Mucosa of descending colon (tissue), 3 donors: ENCODE measurements around the gene MAGI2. TPM values are rescaled to one million over a fixed set of nuclear protein-coding genes. Genes with fewer than 3 reads are reported as not detected.

Experiments
- ATAC-seq: fragments of 200-7000 bp; cut with Tn5 transposase; one replicate; pipeline ENCODE4 v1.9.1; 2020; ENCODE audit warnings: mild to moderate bottlenecking, moderate library complexity
- DNase-seq, 3 donors: peaks; one replicate each; pipeline ENCODE4 v3.0.0-alpha.2; 2020
- H3K36me3 ChIP-seq: fragments of 200-600 bp; one replicate; pipeline ENCODE4 v1.8.0; 2021; ENCODE audit warnings: low read depth, mild to moderate bottlenecking
- H3K4me1 ChIP-seq: fragments of 200-600 bp; one replicate; pipeline ENCODE4 v1.8.0; 2021; ENCODE audit warnings: low read depth, mild to moderate bottlenecking
- H3K4me3 ChIP-seq: fragments of 200-600 bp; one replicate; pipeline ENCODE4 v1.8.0; 2021; ENCODE audit warnings: mild to moderate bottlenecking
- H3K9me3 ChIP-seq: fragments of 200-600 bp; one replicate; pipeline ENCODE4 v1.8.0; 2021; ENCODE audit warnings: mild to moderate bottlenecking
- intact Hi-C, 2 donors: fragments of 100-400 bp; cut with DNase I in 1 of 2; cut with micrococcal nuclease in 1 of 2; formaldehyde crosslinking; loops; one replicate each; pipeline versions ENCODE4 v1.11.0 to v1.11.1; 2022; cut with DNase I, micrococcal nuclease
- total RNA-seq, 3 donors: library from RNA; stranded (reverse); fragmentation: NEBNext Ultra II Directional in 2 of 3; extraction: Animal tissue kit (Norgen Biotek cat#: 25700) in 2 of 3; gene quantifications; one replicate each; pipeline versions ENCODE4 v1.2.1 to v1.2.4, GENCODE V29; 2021 to 2023
- TF ChIP-seq, protein P1 (sequence below): fragments of 200-600 bp; IDR thresholded peaks from one replicate; pipeline ENCODE4 v1.8.0; 2022; ENCODE audit warnings: antibody characterized with exemption, mild to moderate bottlenecking
- donor health status: DM: no; HTN: no; CAD: no; lungs with moderate emphysema.
- donor health status: DM: no; HTN: no; CAD: no.
- donor health status: DM: no; HTN: yes; CAD: no.

Gene MAGI2
- total RNA-seq, 3 donors from 2014 or later, result 1.9 to 14.5 (median 2.7) TPM

DNA sequence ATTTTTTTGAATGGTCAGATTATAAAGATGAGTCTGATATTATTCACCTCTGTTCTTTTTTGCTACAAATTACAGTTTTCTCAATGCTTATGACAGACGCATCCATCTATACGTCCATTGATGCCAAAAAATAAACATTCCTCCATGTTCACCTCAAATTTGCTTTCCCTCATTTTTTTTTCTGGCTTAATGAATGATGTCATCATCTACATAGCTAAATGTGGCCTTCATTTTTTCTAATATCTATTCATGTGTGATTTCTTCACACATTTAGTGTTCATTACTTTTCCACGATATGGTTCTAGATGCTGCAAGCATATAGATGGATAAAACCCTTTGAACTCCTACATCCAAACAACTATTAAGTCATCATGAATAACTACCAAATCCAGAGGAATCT lies 163.1 kb downstream of the MAGI2 start:
- no peak overlapping the region for H3K4me3 ChIP-seq
- H3K4me1 ChIP-seq, result no peaks in the 10 kb centered on the region
- ATAC-seq (no peak), DNase-seq (no peak)
- TF ChIP-seq, protein P1, sequence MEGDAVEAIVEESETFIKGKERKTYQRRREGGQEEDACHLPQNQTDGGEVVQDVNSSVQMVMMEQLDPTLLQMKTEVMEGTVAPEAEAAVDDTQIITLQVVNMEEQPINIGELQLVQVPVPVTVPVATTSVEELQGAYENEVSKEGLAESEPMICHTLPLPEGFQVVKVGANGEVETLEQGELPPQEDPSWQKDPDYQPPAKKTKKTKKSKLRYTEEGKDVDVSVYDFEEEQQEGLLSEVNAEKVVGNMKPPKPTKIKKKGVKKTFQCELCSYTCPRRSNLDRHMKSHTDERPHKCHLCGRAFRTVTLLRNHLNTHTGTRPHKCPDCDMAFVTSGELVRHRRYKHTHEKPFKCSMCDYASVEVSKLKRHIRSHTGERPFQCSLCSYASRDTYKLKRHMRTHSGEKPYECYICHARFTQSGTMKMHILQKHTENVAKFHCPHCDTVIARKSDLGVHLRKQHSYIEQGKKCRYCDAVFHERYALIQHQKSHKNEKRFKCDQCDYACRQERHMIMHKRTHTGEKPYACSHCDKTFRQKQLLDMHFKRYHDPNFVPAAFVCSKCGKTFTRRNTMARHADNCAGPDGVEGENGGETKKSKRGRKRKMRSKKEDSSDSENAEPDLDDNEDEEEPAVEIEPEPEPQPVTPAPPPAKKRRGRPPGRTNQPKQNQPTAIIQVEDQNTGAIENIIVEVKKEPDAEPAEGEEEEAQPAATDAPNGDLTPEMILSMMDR, result no peak
- H3K36me3 ChIP-seq, result no peaks in the 10 kb centered on the region
- H3K9me3 ChIP-seq, result no peaks in the 10 kb centered on the region
- intact Hi-C loops, result no loop called here

DNA sequence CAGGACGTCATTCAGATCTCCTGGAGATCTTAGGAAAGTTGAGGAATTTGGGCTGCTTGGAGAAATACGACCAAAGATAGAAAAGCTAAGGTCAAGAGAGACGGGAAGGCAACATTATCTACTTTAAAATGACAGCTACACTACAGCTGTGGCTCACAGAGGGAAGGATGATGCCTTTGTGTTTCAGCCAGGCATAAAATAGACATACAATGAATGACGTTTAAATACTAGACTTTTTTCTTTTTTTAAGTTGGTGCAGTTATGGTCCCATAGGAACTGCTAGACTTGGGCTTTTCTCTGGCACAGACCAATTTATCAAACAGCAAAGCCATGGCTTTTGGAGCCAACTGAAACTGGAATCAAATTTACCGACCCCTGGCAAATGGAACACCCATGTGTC lies 164.8 kb downstream of the MAGI2 start:
- Histone ChIP-seq H3K9me3 (no peaks in the 10 kb centered on the region), H3K4me1 (no peaks in the 10 kb centered on the region), H3K36me3 (no peaks in the 10 kb centered on the region), H3K4me3 (no peak overlapping the region)
- intact Hi-C loops, result no loop called here
- ATAC-seq, result no peak
- TF ChIP-seq, protein P1, result no peak
- DNase-seq, result no peak

DNA sequence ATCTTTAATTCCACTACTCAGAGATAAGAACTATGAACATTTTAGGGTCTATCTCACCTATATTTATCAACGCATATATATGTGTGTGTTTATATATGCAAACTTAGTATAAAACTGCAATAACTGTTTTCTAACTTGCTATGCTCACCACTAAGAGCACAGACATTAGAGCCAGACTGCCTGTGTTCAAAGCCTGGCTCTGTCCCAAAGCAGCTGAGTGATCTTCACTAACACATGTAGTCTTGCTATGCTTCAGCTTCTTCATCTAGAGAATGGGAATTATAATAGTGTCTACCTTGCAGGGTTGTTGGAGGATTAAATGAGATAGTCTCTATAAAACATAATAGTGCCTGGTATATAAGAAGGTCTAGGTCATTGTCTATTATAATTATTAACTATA lies 165.5 kb downstream of the MAGI2 start:
- ATAC-seq (no peak), DNase-seq (no peak)
- Histone ChIP-seq H3K36me3 (no peaks in the 10 kb centered on the region), H3K9me3 (no peaks in the 10 kb centered on the region), H3K4me1 (no peaks in the 10 kb centered on the region), H3K4me3 (no peak overlapping the region)
- TF ChIP-seq, protein P1, result no peak
- intact Hi-C loops, result no loop called here

- H3K4me3 ChIP-seq, result no peak overlapping the region
- H3K4me1 ChIP-seq, result no peaks in the 10 kb centered on the region
- ATAC-seq (no peak), DNase-seq (no peak)
- TF ChIP-seq, protein P1, result no peak
- intact Hi-C loops, result no loop called here
- H3K36me3 ChIP-seq, result no peaks in the 10 kb centered on the region
- H3K9me3 ChIP-seq, result no peaks in the 10 kb centered on the region
These were observed 167.3 kb downstream of the MAGI2 start for GRCh38 chr7:79286181-79286580.

GRCh38 chr7:79285756-79286155 lies 167.7 kb downstream of the MAGI2 start:
- DNase-seq (no peak), ATAC-seq (no peak)
- H3K4me1 ChIP-seq, result no peaks in the 10 kb centered on the region
- intact Hi-C loops, result no loop called here
- TF ChIP-seq, protein P1, result no peak
- H3K36me3 ChIP-seq, result no peaks in the 10 kb centered on the region
- H3K9me3 ChIP-seq, result no peaks in the 10 kb centered on the region
- H3K4me3 ChIP-seq, result no peak overlapping the region

GRCh38 chr7:79284211-79284610 lies 169.3 kb downstream of the MAGI2 start:
- Histone ChIP-seq H3K4me3 (no peak overlapping the region), H3K4me1 (no peaks in the 10 kb centered on the region), H3K36me3 (no peaks in the 10 kb centered on the region), H3K9me3 (no peaks in the 10 kb centered on the region)
- ATAC-seq (no peak), DNase-seq (no peak)
- intact Hi-C loops, result no loop called here
- TF ChIP-seq, protein P1, result no peak
